ENCODE measurements around the gene POLR2E.

POLR2E gene

GRCh38 chr19:1098177-1099051 is 3.2 kb upstream of the POLR2E start:
- Histone ChIP-seq H4K20me1 (peaks cover 8 to 17% (median 15%) of the 10 kb centered on the region in 11 experiments; a peak in 20 of 22 replicates), H3K4me1 (peaks cover 81 to 90% (median 87%) of the 10 kb centered on the region in 10 experiments), H3K27me3 (no peaks in the 10 kb centered on the region), H3K9me3 (replicated peaks in 1 of 11) (peaks cover 0 to 22% (median 9%) of the 10 kb centered on the region in 11 experiments; a peak in 14 of 22 replicates), H3K36me3 (peaks cover 4 to 13% (median 7%) of the 10 kb centered on the region in 11 experiments; a peak in 21 of 22 replicates), H3K4me3 (peak overlapping the region in 1 of 10 experiments; percentile 57; a peak in 1 of 20 replicates), H3K9ac (peak overlapping the region; percentile 52 to 100 (median 92); a peak in 21 of 22 replicates), H3K27ac (peak overlapping the region; percentile 87 to 100 (median 99)), H3K4me2 (peak overlapping the region; percentile 75 to 95 (median 87))
- TF ChIP-seq Cebpa-rat (IDR thresholded peaks at IDR 0.05), result no peak; a peak in 1 of 22 replicates

GRCh38 chr19:1097810-1098176 is 2.6 kb upstream of the POLR2E start:
- peak overlapping the region; percentile 87 to 100 (median 99) for H3K27ac ChIP-seq
- TF ChIP-seq Cebpa-rat (IDR thresholded peaks at IDR 0.05), result peak in 7 of 11 experiments; percentile 34 to 78 (median 63); a peak in 9 of 22 replicates
- no peaks in the 10 kb centered on the region for H3K27me3 ChIP-seq
- H3K9me3 ChIP-seq (replicated peaks in 1 of 11), result peaks cover 0 to 22% (median 9%) of the 10 kb centered on the region in 11 experiments; a peak in 14 of 22 replicates
- H4K20me1 ChIP-seq, result peaks cover 8 to 23% (median 21%) of the 10 kb centered on the region in 11 experiments; a peak in 20 of 22 replicates
- H3K9ac ChIP-seq, result peak overlapping the region; percentile 52 to 100 (median 92); a peak in 21 of 22 replicates
- H3K4me2 ChIP-seq, result peak overlapping the region; percentile 75 to 95 (median 87)
- peaks cover 11 to 20% (median 13%) of the 10 kb centered on the region in 11 experiments; a peak in 21 of 22 replicates for H3K36me3 ChIP-seq
- no peak overlapping the region for H3K4me3 ChIP-seq
- H3K4me1 ChIP-seq, result peaks cover 78 to 90% (median 87%) of the 10 kb centered on the region in 10 experiments

GRCh38 chr19:1094655-1094977 is 559 bp downstream of the POLR2E start:
- TF ChIP-seq Cebpa-rat (IDR thresholded peaks at IDR 0.05), result no peak
- H3K4me1 ChIP-seq, result peaks cover 48 to 89% (median 74%) of the 10 kb centered on the region in 10 experiments
- H3K4me2 ChIP-seq, result peak overlapping the region; percentile 90 to 100 (median 98)
- H3K9ac ChIP-seq, result peak overlapping the region; percentile 90 to 99 (median 96)
- peak overlapping the region; percentile 68 to 100 (median 98) for H3K27ac ChIP-seq
- peaks cover 36 to 46% (median 40%) of the 10 kb centered on the region in 11 experiments for H3K36me3 ChIP-seq
- no peaks in the 10 kb centered on the region for H3K27me3 ChIP-seq
- peaks cover 0 to 8% (median 2%) of the 10 kb centered on the region in 11 experiments; a peak in 14 of 22 replicates for H3K9me3 ChIP-seq (replicated peaks in 1 of 11)
- H3K4me3 ChIP-seq, result peak overlapping the region; percentile 91 to 100 (median 98)
- H4K20me1 ChIP-seq, result peaks cover 8 to 49% (median 42%) of the 10 kb centered on the region in 11 experiments; a peak in 20 of 22 replicates

- H3K9me3 ChIP-seq (replicated peaks in 1 of 11), result peaks cover 0 to 1% (median 0%) of the 10 kb centered on the region in 11 experiments; a peak in 3 of 22 replicates
- H4K20me1 ChIP-seq, result peaks cover 8 to 55% (median 49%) of the 10 kb centered on the region in 11 experiments; a peak in 20 of 22 replicates
- peak overlapping the region; percentile 91 to 100 (median 98) for H3K4me3 ChIP-seq
- peak overlapping the region; percentile 90 to 100 (median 98) for H3K4me2 ChIP-seq
- H3K4me1 ChIP-seq, result peaks cover 48 to 89% (median 74%) of the 10 kb centered on the region in 10 experiments
- H3K27ac ChIP-seq, result peak overlapping the region in 10 of 11 experiments; percentile 73 to 100 (median 98); a peak in 21 of 22 replicates
- no peak for TF ChIP-seq Cebpa-rat (IDR thresholded peaks at IDR 0.05)
- H3K36me3 ChIP-seq, result peaks cover 41 to 52% (median 46%) of the 10 kb centered on the region in 11 experiments
- peak overlapping the region; percentile 90 to 99 (median 96) for H3K9ac ChIP-seq
- no peaks in the 10 kb centered on the region for H3K27me3 ChIP-seq
Measured at GRCh38 chr19:1093811-1094553, 1.2 kb downstream of the POLR2E start.

GRCh38 chr19:1093330-1093729 is 1.8 kb downstream of the POLR2E start:
- peaks cover 8 to 62% (median 55%) of the 10 kb centered on the region in 11 experiments; a peak in 20 of 22 replicates for H4K20me1 ChIP-seq
- H3K36me3 ChIP-seq, result peaks cover 43 to 58% (median 53%) of the 10 kb centered on the region in 11 experiments
- TF ChIP-seq Cebpa-rat (IDR thresholded peaks at IDR 0.05), result no peak
- peaks cover 48 to 89% (median 74%) of the 10 kb centered on the region in 10 experiments for H3K4me1 ChIP-seq
- peak overlapping the region in 9 of 10 experiments; percentile 92 to 100 (median 98); a peak in 17 of 20 replicates for H3K4me3 ChIP-seq
- H3K4me2 ChIP-seq, result peak overlapping the region; percentile 90 to 100 (median 98)
- no peaks in the 10 kb centered on the region for H3K27me3 ChIP-seq
- H3K27ac ChIP-seq, result peak overlapping the region in 9 of 11 experiments; percentile 29 to 100 (median 98); a peak in 14 of 22 replicates
- peak overlapping the region; percentile 90 to 99 (median 96); a peak in 21 of 22 replicates for H3K9ac ChIP-seq
- H3K9me3 ChIP-seq (replicated peaks in 1 of 11), result no peaks in the 10 kb centered on the region

- Histone ChIP-seq H3K27ac (peak overlapping the region in 4 of 11 experiments; percentile 1 to 42 (median 25); a peak in 4 of 22 replicates), H3K4me1 (peaks cover 54 to 89% (median 76%) of the 10 kb centered on the region in 10 experiments), H3K36me3 (peaks cover 51 to 68% (median 61%) of the 10 kb centered on the region in 11 experiments)
Measured at GRCh38 chr19:1091544-1092175, 3.5 kb downstream of the POLR2E start.

GRCh38 chr19:1090731-1091543 is 4.2 kb downstream of the POLR2E start:
- no peak overlapping the region for H3K4me3 ChIP-seq

More at GRCh38 chr19:1091544-1092175, 3.5 kb downstream of the POLR2E start:
- Histone ChIP-seq H4K20me1 (peaks cover 10 to 77% (median 69%) of the 10 kb centered on the region in 11 experiments; a peak in 21 of 22 replicates), H3K9ac (peak overlapping the region in 9 of 11 experiments; percentile 6 to 99 (median 50); a peak in 10 of 22 replicates), H3K9me3 (replicated peaks in 1 of 11) (no peaks in the 10 kb centered on the region), H3K27me3 (no peaks in the 10 kb centered on the region), H3K4me3 (no peak overlapping the region), H3K4me2 (peak overlapping the region in 3 of 11 experiments; percentile 10 to 98 (median 19); a peak in 3 of 22 replicates)
- TF ChIP-seq Cebpa-rat (IDR thresholded peaks at IDR 0.05), result no peak

More at GRCh38 chr19:1090731-1091543, 4.2 kb downstream of the POLR2E start:
- no peak for TF ChIP-seq Cebpa-rat (IDR thresholded peaks at IDR 0.05)
- peaks cover 58 to 75% (median 68%) of the 10 kb centered on the region in 11 experiments for H3K36me3 ChIP-seq
- H3K4me1 ChIP-seq, result peaks cover 58 to 89% (median 76%) of the 10 kb centered on the region in 10 experiments
- H3K4me2 ChIP-seq, result peak overlapping the region in 5 of 11 experiments; percentile 1 to 42 (median 19); a peak in 6 of 22 replicates
- peaks cover 17 to 84% (median 77%) of the 10 kb centered on the region in 11 experiments; a peak in 21 of 22 replicates for H4K20me1 ChIP-seq
- peak overlapping the region in 10 of 11 experiments; percentile 6 to 56 (median 40); a peak in 13 of 22 replicates for H3K9ac ChIP-seq
- no peaks in the 10 kb centered on the region for H3K9me3 ChIP-seq (replicated peaks in 1 of 11)
- H3K27me3 ChIP-seq, result no peaks in the 10 kb centered on the region
- peak overlapping the region in 7 of 11 experiments; percentile 1 to 42 (median 18); a peak in 5 of 22 replicates for H3K27ac ChIP-seq

Data from BLaER1 treated with 17β-estradiol and CSF1 and Interleukin-3, amounts not matched to agents 10 nM and 100 nM (cell line).